SK-N-SH treated with all-trans-retinoic acid at 6 μM for 48 hours (cell line): ENCODE data around the gene ADAM19.

Source experiments
- ATAC-seq: fragments of 200-7000 bp; cut with Tn5 transposase; 3 replicates; pipeline ENCODE4 v1.9.1; 2020; ENCODE audit warnings: mild to moderate bottlenecking, moderate library complexity
- ARNTL ChIP-seq: fragments of 450-650 bp; formaldehyde crosslinking; IDR thresholded peaks from 2 replicates; pipeline ENCODE4 v1.5.0; 2020; ENCODE audit warnings: low read depth, mild to moderate bottlenecking, moderate library complexity, borderline replicate concordance
- BACH2 ChIP-seq: fragments of 250-450 bp; sonication (Bioruptor Pico); IDR thresholded peaks from 2 replicates; pipeline ENCODE4 v1.9.0; 2021; ENCODE audit warnings: mild to moderate bottlenecking, borderline replicate concordance
- CREB5 ChIP-seq: fragments of 250-450 bp; sonication (Bioruptor Pico); IDR thresholded peaks from 2 replicates; pipeline ENCODE4 v1.5.1; 2020; ENCODE audit warnings: low read depth, mild to moderate bottlenecking, moderate library complexity
- CSDC2 ChIP-seq: fragments of 250-450 bp; sonication (Bioruptor Pico); IDR thresholded peaks from 2 replicates; pipeline ENCODE4 v1.5.0; 2020; ENCODE audit warnings: mild to moderate bottlenecking, moderate library complexity
- CSRNP3 ChIP-seq: fragments of 250-450 bp; sonication (Bioruptor Pico); IDR thresholded peaks from 2 replicates; pipeline ENCODE4 v1.5.1; 2021; ENCODE audit warnings: mild to moderate bottlenecking, moderate library complexity
- ESRRG ChIP-seq: fragments of 250-450 bp; sonication (Bioruptor Pico); IDR thresholded peaks from 2 replicates; pipeline ENCODE4 v1.6.1; 2021; ENCODE audit warnings: mild to moderate bottlenecking
- GLIS3 ChIP-seq: fragments of 250-450 bp; sonication (Bioruptor Pico); IDR thresholded peaks from 2 replicates; pipeline ENCODE4 v1.5.0; 2020; ENCODE audit warnings: mild to moderate bottlenecking, moderate library complexity
- ISL1 ChIP-seq: fragments of 250-450 bp; sonication (Bioruptor Pico); IDR thresholded peaks from 2 replicates; pipeline ENCODE4 v2.1.2; 2022; ENCODE audit warnings: mild to moderate bottlenecking, moderate library complexity
- OSR1 ChIP-seq: fragments of 250-450 bp; sonication (Bioruptor Pico); IDR thresholded peaks from 2 replicates; pipeline ENCODE4 v1.8.0; 2022; ENCODE audit warnings: moderate library complexity, mild to moderate bottlenecking, inconsistent platforms
- RARB ChIP-seq: fragments of 250-450 bp; sonication (Bioruptor Pico); IDR thresholded peaks from 2 replicates; pipeline ENCODE4 v1.8.0; 2021; ENCODE audit warnings: mild to moderate bottlenecking, moderate library complexity
- SNAI2 ChIP-seq: fragments of 250-450 bp; sonication (Bioruptor Pico); IDR thresholded peaks from 2 replicates; pipeline ENCODE4 v1.5.0; 2020; ENCODE audit warnings: mild to moderate bottlenecking, moderate library complexity
- TCF4 ChIP-seq: fragments of 250-450 bp; sonication (Bioruptor Pico); IDR thresholded peaks from 2 replicates; pipeline ENCODE4 v1.8.0; 2021; ENCODE audit warnings: mild to moderate bottlenecking, moderate library complexity, borderline replicate concordance
- TOX ChIP-seq: fragments of 250-450 bp; sonication (Bioruptor Pico); IDR thresholded peaks from 2 replicates; pipeline ENCODE4 v1.8.0; 2021; ENCODE audit warnings: mild to moderate bottlenecking, moderate library complexity, borderline replicate concordance
- ZFP3 ChIP-seq: fragments of 250-450 bp; sonication (Bioruptor Pico); IDR thresholded peaks from 2 replicates; pipeline ENCODE4 v1.5.0; 2020; ENCODE audit warnings: mild to moderate bottlenecking, moderate library complexity
- ZNF565 ChIP-seq: fragments of 450-650 bp; formaldehyde crosslinking; conservative IDR thresholded peaks from 2 replicates; pipeline ENCODE4 v1.5.0; 2020; ENCODE audit warnings: low read depth, mild to moderate bottlenecking, moderate library complexity
- ZNF70 ChIP-seq: fragments of 450-650 bp; formaldehyde crosslinking; IDR thresholded peaks from 2 replicates; pipeline ENCODE4 v1.5.0; 2020; ENCODE audit warnings: mild to moderate bottlenecking, moderate library complexity
- ZNF8 ChIP-seq: fragments of 450-650 bp; formaldehyde crosslinking; IDR thresholded peaks from 2 replicates; pipeline ENCODE4 v1.5.0; 2020; ENCODE audit warnings: mild to moderate bottlenecking, moderate library complexity
- TF ChIP-seq, protein P1 (sequence below): fragments of 250-450 bp; sonication (Bioruptor Pico); IDR thresholded peaks from 2 replicates; pipeline ENCODE4 v1.5.0; 2020; ENCODE audit warnings: mild to moderate bottlenecking, moderate library complexity
- TF ChIP-seq, protein P2 (sequence below): fragments of 250-450 bp; sonication (Bioruptor Pico); IDR thresholded peaks from 2 replicates; pipeline ENCODE4 v1.8.0; 2021; ENCODE audit warnings: low read depth, mild to moderate bottlenecking, moderate library complexity, borderline replicate concordance
- TF ChIP-seq, protein P3 (sequence below): fragments of 250-450 bp; sonication (Bioruptor Pico); IDR thresholded peaks from 2 replicates; pipeline ENCODE4 v1.8.0; 2020; ENCODE audit warnings: mild to moderate bottlenecking, moderate library complexity, borderline replicate concordance

Gene ADAM19

GRCh38 chr5:157563929-157564716 is 11.5 kb downstream of the ADAM19 start:
- TF ChIP-seq TOX (no peak), ZNF565 (CRISPR knock-in tag) (no peak), CREB5 (CRISPR knock-in tag) (no peak), CSRNP3 (CRISPR knock-in tag) (no peak), RARB (CRISPR knock-in tag) (no peak)
- TF ChIP-seq, all 23 proteins: peak for 0
- peak; percentile 57 for ATAC-seq

DNA sequence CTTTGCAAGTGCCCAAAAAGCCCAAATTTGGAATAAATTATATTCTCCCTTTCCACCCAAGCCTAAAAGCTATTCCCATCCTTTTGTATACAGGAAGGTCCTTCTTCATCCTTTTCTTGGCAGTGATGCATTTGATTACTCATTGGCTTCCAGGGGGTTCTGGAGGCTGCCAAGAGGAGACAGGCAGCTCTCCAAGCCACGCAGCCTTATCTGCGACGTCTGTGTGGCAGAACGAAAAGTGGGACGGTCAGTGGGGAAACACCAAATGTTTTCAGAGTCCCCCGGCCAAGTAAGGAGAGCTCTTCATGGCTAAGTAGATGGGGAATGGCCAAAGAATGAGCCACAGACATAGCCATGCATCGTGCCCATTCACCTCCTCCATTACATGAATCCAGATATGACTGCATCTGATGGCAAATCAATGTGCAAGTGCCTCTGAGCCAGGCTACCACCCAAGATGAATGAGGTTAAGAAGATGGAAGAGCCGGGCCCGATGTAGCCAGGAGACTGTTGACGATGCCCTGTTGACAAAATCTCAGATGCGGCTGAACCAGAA is 12.1 kb downstream of the ADAM19 start:
- TF ChIP-seq ISL1 (peak; percentile 14), CREB5 (CRISPR knock-in tag) (no peak)

DNA sequence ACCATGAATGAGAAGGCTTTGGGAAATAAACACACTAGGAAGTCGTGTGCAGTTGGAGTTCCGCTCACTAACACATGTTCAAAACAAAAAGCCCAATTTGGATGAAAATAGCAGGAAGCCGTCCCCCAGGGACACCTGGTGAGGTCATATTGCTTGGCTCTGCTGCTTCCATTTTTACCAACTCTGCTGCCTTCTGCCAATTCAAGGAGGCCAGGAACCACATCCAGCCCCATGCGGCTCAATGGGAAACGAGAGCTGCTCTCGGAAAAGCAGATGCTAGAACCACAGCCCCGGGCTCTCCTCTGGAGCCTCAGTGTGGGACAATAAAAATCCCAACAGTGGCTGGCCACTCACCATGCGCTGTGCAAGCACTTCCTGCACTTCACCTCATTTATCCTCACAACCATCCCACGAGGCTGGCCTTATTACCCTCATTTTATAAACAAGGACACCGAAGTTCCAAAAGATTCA is 13.4 kb downstream of the ADAM19 start:
- TF ChIP-seq ZNF70 (CRISPR knock-in tag), result no peak
- TF ChIP-seq ISL1, result no peak
- TF ChIP-seq CSDC2, result no peak
- no peak for TF ChIP-seq ZFP3 (CRISPR knock-in tag)
- no peak for TF ChIP-seq CSRNP3 (CRISPR knock-in tag)
- TF ChIP-seq ZNF565 (CRISPR knock-in tag), result no peak
- no peak for TF ChIP-seq SNAI2 (CRISPR knock-in tag)
- TF ChIP-seq RARB (CRISPR knock-in tag), result no peak
- no peak for TF ChIP-seq ESRRG
- no peak for TF ChIP-seq OSR1 (CRISPR knock-in tag)
- TF ChIP-seq, protein P1, sequence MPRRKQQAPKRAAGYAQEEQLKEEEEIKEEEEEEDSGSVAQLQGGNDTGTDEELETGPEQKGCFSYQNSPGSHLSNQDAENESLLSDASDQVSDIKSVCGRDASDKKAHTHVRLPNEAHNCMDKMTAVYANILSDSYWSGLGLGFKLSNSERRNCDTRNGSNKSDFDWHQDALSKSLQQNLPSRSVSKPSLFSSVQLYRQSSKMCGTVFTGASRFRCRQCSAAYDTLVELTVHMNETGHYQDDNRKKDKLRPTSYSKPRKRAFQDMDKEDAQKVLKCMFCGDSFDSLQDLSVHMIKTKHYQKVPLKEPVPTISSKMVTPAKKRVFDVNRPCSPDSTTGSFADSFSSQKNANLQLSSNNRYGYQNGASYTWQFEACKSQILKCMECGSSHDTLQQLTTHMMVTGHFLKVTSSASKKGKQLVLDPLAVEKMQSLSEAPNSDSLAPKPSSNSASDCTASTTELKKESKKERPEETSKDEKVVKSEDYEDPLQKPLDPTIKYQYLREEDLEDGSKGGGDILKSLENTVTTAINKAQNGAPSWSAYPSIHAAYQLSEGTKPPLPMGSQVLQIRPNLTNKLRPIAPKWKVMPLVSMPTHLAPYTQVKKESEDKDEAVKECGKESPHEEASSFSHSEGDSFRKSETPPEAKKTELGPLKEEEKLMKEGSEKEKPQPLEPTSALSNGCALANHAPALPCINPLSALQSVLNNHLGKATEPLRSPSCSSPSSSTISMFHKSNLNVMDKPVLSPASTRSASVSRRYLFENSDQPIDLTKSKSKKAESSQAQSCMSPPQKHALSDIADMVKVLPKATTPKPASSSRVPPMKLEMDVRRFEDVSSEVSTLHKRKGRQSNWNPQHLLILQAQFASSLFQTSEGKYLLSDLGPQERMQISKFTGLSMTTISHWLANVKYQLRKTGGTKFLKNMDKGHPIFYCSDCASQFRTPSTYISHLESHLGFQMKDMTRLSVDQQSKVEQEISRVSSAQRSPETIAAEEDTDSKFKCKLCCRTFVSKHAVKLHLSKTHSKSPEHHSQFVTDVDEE (CRISPR knock-in tag), result no peak
- no peak for TF ChIP-seq ARNTL (CRISPR knock-in tag)
- TF ChIP-seq ZNF8, result no peak
- no peak for TF ChIP-seq GLIS3 (CRISPR knock-in tag)
- TF ChIP-seq TOX, result no peak
- TF ChIP-seq, protein P2, sequence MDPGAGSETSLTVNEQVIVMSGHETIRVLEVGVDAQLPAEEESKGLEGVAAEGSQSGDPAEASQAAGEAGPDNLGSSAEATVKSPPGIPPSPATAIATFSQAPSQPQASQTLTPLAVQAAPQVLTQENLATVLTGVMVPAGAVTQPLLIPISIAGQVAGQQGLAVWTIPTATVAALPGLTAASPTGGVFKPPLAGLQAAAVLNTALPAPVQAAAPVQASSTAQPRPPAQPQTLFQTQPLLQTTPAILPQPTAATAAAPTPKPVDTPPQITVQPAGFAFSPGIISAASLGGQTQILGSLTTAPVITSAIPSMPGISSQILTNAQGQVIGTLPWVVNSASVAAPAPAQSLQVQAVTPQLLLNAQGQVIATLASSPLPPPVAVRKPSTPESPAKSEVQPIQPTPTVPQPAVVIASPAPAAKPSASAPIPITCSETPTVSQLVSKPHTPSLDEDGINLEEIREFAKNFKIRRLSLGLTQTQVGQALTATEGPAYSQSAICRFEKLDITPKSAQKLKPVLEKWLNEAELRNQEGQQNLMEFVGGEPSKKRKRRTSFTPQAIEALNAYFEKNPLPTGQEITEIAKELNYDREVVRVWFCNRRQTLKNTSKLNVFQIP, result no peak
- TF ChIP-seq, protein P3, sequence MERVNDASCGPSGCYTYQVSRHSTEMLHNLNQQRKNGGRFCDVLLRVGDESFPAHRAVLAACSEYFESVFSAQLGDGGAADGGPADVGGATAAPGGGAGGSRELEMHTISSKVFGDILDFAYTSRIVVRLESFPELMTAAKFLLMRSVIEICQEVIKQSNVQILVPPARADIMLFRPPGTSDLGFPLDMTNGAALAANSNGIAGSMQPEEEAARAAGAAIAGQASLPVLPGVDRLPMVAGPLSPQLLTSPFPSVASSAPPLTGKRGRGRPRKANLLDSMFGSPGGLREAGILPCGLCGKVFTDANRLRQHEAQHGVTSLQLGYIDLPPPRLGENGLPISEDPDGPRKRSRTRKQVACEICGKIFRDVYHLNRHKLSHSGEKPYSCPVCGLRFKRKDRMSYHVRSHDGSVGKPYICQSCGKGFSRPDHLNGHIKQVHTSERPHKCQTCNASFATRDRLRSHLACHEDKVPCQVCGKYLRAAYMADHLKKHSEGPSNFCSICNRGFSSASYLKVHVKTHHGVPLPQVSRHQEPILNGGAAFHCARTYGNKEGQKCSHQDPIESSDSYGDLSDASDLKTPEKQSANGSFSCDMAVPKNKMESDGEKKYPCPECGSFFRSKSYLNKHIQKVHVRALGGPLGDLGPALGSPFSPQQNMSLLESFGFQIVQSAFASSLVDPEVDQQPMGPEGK (CRISPR knock-in tag), result no peak
- no peak for TF ChIP-seq CREB5 (CRISPR knock-in tag)
- no peak for TF ChIP-seq BACH2 (CRISPR knock-in tag)
- no peak for TF ChIP-seq TCF4 (CRISPR knock-in tag)
- no peak for ATAC-seq

More for the DNA sequence above, 12.1 kb downstream of the ADAM19 start:
- ATAC-seq, result peak; percentile 56
